Measurements from ENCODE around the gene CTSW. TPM values are rescaled to one million over a fixed set of nuclear protein-coding genes. Genes with fewer than 3 reads are reported as not detected.

The CTSW gene
- total and polyA plus RNA-seq, 2 of the 4 experiments (the other 2 are of a cell fraction): 0.07 to 0.18 TPM

DNA sequence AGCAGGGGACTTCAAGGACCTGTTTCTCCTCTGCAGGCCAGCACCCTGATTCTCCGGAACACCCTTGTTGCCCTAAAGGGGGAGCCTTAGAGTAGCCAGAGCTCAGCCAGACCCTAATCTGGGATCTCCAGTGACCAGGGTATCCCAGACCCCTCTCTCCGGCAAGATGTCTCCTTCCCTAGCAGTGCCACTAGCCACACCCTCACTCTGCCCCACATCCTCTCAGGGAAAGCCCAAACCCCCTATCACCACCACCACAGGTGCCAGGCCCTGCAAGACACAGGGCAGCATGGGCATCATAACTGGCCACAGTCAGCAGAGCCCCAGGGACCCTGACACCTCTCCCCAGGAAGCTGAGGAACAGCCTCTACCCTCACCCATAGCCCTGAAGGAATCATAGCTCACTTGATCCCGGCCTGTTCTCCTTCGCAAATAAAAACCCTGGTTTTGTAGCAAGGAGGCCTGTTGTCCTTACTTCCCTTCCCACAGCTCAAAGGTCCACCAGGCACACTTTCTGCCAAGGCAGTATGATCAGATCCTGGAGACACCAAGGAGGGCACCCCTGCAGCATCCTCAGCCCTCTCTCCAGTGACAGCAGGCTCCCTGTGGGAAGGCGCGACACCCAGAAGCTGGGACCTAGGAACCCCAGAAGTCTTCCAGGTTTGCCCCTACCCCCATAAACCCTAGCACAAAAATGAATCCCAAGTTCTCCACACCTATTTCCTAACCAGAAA lies 26.2 kb upstream of the CTSW start (continued):
- TF ChIP-seq BHLHE40 (IDR thresholded peaks at IDR 0.05; ENCODE audit: low read depth, low read length): no peak

DNA sequence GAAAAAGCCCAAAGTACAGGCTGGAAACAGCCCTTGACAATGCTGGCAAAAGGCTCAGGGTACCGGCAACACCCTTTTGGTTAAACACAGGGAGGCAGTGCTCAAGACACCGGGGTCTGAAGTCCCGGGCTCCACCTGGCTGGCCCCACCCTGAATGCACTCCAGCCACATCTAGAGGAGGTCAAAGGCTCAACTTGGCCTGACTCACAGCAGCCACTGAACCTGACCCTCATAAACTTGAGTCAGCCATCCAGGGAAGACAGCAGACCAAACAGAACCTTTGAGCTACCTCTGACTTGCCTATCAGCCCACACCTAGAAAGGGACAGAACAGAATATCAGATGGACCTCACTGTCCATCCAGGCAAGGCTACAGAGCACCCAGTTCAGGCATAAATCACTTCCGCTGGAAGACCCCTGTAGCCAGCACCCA lies 25.5 kb upstream of the CTSW start:
- H3K27me3 ChIP-seq (ENCODE audit: control insufficient read depth, insufficient read depth, low read length): no peaks in the 10 kb centered on the region
- H2AK5ac ChIP-seq (ENCODE audit: low read depth, low read length): no peak overlapping the region
- dilution Hi-C loops (cut with HindIII; ENCODE audit: low sequenced_read_pairs, unreplicated experiment) (no loop called here), intact Hi-C loops (cut with micrococcal nuclease) (no loop called here), in situ Hi-C loops (cut with MboI; ENCODE audit: low sequenced_read_pairs) (no loop called here)
- H4K91ac ChIP-seq (ENCODE audit: insufficient read depth, low read depth, low read length): no peak overlapping the region
- peaks cover 29% of the 10 kb centered on the region for H3K9me1 ChIP-seq (ENCODE audit: insufficient read depth, low read length)
- no peak overlapping the region for H2AFZ ChIP-seq (replicated peaks; ENCODE audit: low read length, poor library complexity)
- no TSS peak for BruUV-seq (replicated peaks)
- H2BK20ac ChIP-seq (ENCODE audit: low read depth, low read length): no peak overlapping the region
- DNase-seq (no peak), ATAC-seq (ENCODE audit: low read depth) (no peak)
- peaks cover 59% of the 10 kb centered on the region for H3K36me3 ChIP-seq (ENCODE audit: control insufficient read depth, insufficient read depth, low read length)
- peaks cover 4% of the 10 kb centered on the region for H3K4me1 ChIP-seq (ENCODE audit: control insufficient read depth, insufficient read depth, low read length)
- H3K27ac ChIP-seq (ENCODE audit: insufficient read depth, low read length): no peak overlapping the region
- H3K18ac ChIP-seq (ENCODE audit: low read depth, low read length): no peak overlapping the region
- no peaks in the 10 kb centered on the region for H3K9me3 ChIP-seq (ENCODE audit: control insufficient read depth, insufficient read depth, low read length)
- H3K56ac ChIP-seq (ENCODE audit: extremely low read depth, insufficient read depth, low read length): no peak overlapping the region
- no peak overlapping the region for H3K9ac ChIP-seq (ENCODE audit: low read depth, low read length)
- H3K4ac ChIP-seq (ENCODE audit: low read depth, low read length): no peak overlapping the region
- peaks cover 20 to 60% of the 10 kb centered on the region in 2 experiments for H3K79me1 ChIP-seq (ENCODE audit: low read depth in 1 of 2, low read length in 2 of 2)
- H3K14ac ChIP-seq (replicated peaks; ENCODE audit: low read depth, low read length): no peak overlapping the region
- no peak overlapping the region for H2BK5ac ChIP-seq (ENCODE audit: low read depth, low read length, poor library complexity, severe bottlenecking)
- no peak overlapping the region for H3K4me2 ChIP-seq (ENCODE audit: low read depth, low read length)
- no peak overlapping the region for H2AK9ac ChIP-seq (replicated peaks; ENCODE audit: low read depth, low read length, poor library complexity)
- ChIA-PET POLR2A (ENCODE audit: unreplicated experiment) (no interaction called here), CTCF (no interaction called here)
- no peak overlapping the region for H2BK120ac ChIP-seq (ENCODE audit: low read depth, low read length)
- H3K23ac ChIP-seq (ENCODE audit: low read depth, low read length): no peak overlapping the region
- 100% methylated on average over 1 of the region's 4 CpGs; no CpG with 5 or more reads in 1 of the 2 experiments for WGBS, 2 experiments (ENCODE audit: extremely low coverage in 2 of 2, insufficient read length in 1 of 2)
- H3K4me3 ChIP-seq (ENCODE audit: insufficient read depth, low read depth, low read length): no peak overlapping the region
- H4K20me1 ChIP-seq (ENCODE audit: insufficient read depth, low read length): peaks cover 79% of the 10 kb centered on the region
- no peak overlapping the region for H4K8ac ChIP-seq (ENCODE audit: low read depth in 2 of 2, low read length in 2 of 2)
- no peak overlapping the region for H2BK15ac ChIP-seq (ENCODE audit: low read depth, low read length)
- H4K5ac ChIP-seq (ENCODE audit: low read depth, low read length): no peak overlapping the region
- TF ChIP-seq RFX5 (IDR thresholded peaks at IDR 0.05; ENCODE audit: low read depth, low read length) (no peak), CEBPB (IDR thresholded peaks at IDR 0.05; ENCODE audit: low read depth, low read length) (no peak), MAFK (IDR thresholded peaks at IDR 0.05; ENCODE audit: low read depth, low read length) (no peak), FOS (IDR thresholded peaks at IDR 0.05; ENCODE audit: low read depth, low read length) (no peak), NFE2L2 (IDR thresholded peaks at IDR 0.05; ENCODE audit: low read depth, low read length) (no peak), CHD1 (IDR thresholded peaks at IDR 0.05; ENCODE audit: low read depth, low read length) (no peak), RCOR1 (IDR thresholded peaks at IDR 0.05; ENCODE audit: insufficient replicate concordance, low read length) (no peak), RAD21 (IDR thresholded peaks at IDR 0.05; ENCODE audit: low read length) (no peak), MAZ (IDR thresholded peaks at IDR 0.05; ENCODE audit: borderline replicate concordance, low read depth, low read length) (no peak), MXI1 (IDR thresholded peaks at IDR 0.05; ENCODE audit: borderline replicate concordance, low read depth, low read length) (no peak), SMC3 (IDR thresholded peaks at IDR 0.05; ENCODE audit: low read depth, low read length) (no peak), BHLHE40 (IDR thresholded peaks at IDR 0.05; ENCODE audit: low read depth, low read length) (no peak)
- TF ChIP-seq, protein P1, sequence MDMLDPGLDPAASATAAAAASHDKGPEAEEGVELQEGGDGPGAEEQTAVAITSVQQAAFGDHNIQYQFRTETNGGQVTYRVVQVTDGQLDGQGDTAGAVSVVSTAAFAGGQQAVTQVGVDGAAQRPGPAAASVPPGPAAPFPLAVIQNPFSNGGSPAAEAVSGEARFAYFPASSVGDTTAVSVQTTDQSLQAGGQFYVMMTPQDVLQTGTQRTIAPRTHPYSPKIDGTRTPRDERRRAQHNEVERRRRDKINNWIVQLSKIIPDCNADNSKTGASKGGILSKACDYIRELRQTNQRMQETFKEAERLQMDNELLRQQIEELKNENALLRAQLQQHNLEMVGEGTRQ (IDR thresholded peaks at IDR 0.05; ENCODE audit: low read depth, low read length): no peak
- TF ChIP-seq, protein P2, sequence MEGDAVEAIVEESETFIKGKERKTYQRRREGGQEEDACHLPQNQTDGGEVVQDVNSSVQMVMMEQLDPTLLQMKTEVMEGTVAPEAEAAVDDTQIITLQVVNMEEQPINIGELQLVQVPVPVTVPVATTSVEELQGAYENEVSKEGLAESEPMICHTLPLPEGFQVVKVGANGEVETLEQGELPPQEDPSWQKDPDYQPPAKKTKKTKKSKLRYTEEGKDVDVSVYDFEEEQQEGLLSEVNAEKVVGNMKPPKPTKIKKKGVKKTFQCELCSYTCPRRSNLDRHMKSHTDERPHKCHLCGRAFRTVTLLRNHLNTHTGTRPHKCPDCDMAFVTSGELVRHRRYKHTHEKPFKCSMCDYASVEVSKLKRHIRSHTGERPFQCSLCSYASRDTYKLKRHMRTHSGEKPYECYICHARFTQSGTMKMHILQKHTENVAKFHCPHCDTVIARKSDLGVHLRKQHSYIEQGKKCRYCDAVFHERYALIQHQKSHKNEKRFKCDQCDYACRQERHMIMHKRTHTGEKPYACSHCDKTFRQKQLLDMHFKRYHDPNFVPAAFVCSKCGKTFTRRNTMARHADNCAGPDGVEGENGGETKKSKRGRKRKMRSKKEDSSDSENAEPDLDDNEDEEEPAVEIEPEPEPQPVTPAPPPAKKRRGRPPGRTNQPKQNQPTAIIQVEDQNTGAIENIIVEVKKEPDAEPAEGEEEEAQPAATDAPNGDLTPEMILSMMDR (conservative IDR thresholded peaks at IDR 0.05; ENCODE audit: low read depth, low read length): no peak

All from IMR-90 (cell line).